ENCODE data around the gene ALPI.

DNA sequence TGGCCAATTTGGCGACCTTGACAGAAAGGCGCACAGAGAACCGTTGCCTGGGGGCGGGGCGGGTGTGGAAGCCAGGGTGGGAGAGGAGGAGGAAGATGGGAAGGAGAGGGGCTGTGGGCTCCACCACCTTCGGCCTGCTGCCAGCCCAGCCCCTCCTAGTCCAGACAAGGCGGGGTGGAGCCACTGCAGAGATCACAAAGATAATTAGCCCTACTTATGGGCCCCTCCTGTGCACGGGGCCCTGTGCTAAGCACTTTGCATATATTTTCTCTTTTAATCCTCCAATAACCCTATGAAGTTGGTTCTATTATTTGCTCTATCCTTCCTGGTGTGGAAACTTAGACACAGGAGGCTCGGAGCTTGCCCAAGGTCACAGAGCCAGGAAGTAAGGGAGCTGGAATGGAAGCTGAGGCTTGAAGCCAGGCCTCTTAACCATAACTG is 45.4 kb downstream of the ALPI start:
- TF ChIP-seq, protein P1, sequence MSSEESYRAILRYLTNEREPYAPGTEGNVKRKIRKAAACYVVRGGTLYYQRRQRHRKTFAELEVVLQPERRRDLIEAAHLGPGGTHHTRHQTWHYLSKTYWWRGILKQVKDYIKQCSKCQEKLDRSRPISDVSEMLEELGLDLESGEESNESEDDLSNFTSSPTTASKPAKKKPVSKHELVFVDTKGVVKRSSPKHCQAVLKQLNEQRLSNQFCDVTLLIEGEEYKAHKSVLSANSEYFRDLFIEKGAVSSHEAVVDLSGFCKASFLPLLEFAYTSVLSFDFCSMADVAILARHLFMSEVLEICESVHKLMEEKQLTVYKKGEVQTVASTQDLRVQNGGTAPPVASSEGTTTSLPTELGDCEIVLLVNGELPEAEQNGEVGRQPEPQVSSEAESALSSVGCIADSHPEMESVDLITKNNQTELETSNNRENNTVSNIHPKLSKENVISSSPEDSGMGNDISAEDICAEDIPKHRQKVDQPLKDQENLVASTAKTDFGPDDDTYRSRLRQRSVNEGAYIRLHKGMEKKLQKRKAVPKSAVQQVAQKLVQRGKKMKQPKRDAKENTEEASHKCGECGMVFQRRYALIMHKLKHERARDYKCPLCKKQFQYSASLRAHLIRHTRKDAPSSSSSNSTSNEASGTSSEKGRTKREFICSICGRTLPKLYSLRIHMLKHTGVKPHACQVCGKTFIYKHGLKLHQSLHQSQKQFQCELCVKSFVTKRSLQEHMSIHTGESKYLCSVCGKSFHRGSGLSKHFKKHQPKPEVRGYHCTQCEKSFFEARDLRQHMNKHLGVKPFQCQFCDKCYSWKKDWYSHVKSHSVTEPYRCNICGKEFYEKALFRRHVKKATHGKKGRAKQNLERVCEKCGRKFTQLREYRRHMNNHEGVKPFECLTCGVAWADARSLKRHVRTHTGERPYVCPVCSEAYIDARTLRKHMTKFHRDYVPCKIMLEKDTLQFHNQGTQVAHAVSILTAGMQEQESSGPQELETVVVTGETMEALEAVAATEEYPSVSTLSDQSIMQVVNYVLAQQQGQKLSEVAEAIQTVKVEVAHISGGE (CRISPR knock-in tag; IDR thresholded peaks at IDR 0.05): no peak
- TF ChIP-seq, protein P2, sequence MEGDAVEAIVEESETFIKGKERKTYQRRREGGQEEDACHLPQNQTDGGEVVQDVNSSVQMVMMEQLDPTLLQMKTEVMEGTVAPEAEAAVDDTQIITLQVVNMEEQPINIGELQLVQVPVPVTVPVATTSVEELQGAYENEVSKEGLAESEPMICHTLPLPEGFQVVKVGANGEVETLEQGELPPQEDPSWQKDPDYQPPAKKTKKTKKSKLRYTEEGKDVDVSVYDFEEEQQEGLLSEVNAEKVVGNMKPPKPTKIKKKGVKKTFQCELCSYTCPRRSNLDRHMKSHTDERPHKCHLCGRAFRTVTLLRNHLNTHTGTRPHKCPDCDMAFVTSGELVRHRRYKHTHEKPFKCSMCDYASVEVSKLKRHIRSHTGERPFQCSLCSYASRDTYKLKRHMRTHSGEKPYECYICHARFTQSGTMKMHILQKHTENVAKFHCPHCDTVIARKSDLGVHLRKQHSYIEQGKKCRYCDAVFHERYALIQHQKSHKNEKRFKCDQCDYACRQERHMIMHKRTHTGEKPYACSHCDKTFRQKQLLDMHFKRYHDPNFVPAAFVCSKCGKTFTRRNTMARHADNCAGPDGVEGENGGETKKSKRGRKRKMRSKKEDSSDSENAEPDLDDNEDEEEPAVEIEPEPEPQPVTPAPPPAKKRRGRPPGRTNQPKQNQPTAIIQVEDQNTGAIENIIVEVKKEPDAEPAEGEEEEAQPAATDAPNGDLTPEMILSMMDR (IDR thresholded peaks at IDR 0.05 in 2 of 3, conservative IDR thresholded peaks at IDR 0.05 in 1 of 3; ENCODE audit: control insufficient read depth in 2 of 3, extremely low read depth in 1 of 3, insufficient read depth in 1 of 3, low read depth in 3 of 3, low read length in 3 of 3): no peak
- TF ChIP-seq KDM1A (IDR thresholded peaks at IDR 0.05; ENCODE audit: borderline replicate concordance): no peak
- TF ChIP-seq, protein P3, sequence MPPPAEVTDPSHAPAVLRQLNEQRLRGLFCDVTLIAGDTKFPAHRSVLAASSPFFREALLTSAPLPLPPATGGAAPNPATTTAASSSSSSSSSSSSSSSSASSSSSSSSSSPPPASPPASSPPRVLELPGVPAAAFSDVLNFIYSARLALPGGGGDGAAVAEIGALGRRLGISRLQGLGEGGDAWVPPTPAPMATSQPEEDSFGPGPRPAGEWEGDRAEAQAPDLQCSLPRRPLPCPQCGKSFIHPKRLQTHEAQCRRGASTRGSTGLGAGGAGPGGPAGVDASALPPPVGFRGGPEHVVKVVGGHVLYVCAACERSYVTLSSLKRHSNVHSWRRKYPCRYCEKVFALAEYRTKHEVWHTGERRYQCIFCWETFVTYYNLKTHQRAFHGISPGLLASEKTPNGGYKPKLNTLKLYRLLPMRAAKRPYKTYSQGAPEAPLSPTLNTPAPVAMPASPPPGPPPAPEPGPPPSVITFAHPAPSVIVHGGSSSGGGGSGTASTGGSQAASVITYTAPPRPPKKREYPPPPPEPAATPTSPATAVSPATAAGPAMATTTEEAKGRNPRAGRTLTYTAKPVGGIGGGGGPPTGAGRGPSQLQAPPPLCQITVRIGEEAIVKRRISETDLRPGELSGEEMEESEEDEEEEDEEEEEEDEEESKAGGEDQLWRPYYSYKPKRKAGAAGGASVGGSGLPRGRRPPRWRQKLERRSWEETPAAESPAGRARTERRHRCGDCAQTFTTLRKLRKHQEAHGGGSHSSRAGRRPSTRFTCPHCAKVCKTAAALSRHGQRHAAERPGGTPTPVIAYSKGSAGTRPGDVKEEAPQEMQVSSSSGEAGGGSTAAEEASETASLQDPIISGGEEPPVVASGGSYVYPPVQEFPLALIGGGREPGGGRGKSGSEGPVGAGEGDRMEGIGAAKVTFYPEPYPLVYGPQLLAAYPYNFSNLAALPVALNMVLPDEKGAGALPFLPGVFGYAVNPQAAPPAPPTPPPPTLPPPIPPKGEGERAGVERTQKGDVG (CRISPR knock-in tag; IDR thresholded peaks at IDR 0.05): no peak
- TF ChIP-seq RAD21 (IDR thresholded peaks at IDR 0.05; ENCODE audit: insufficient read depth, low read depth, low read length): no peak
- TF ChIP-seq POLR2A (IDR thresholded peaks at IDR 0.05; ENCODE audit: low read depth, low read length): no peak
- no peak for TF ChIP-seq POLR2AphosphoS5 (IDR thresholded peaks at IDR 0.05; ENCODE audit: low read length)
- TF ChIP-seq, protein P4, sequence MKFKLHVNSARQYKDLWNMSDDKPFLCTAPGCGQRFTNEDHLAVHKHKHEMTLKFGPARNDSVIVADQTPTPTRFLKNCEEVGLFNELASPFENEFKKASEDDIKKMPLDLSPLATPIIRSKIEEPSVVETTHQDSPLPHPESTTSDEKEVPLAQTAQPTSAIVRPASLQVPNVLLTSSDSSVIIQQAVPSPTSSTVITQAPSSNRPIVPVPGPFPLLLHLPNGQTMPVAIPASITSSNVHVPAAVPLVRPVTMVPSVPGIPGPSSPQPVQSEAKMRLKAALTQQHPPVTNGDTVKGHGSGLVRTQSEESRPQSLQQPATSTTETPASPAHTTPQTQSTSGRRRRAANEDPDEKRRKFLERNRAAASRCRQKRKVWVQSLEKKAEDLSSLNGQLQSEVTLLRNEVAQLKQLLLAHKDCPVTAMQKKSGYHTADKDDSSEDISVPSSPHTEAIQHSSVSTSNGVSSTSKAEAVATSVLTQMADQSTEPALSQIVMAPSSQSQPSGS (IDR thresholded peaks at IDR 0.05; ENCODE audit: low read length): no peak
